K562 (cell line): ENCODE data around the gene RRAD. TPM values are rescaled to one million over a fixed set of nuclear protein-coding genes. Genes with fewer than 3 reads are reported as not detected.
A peak's percentile ranks its signal among the peaks of the same experiment; 100 is the strongest.

ENCODE experiments used
- AFF4 ChIP-seq: sonication (generic); formaldehyde crosslinking; IDR thresholded peaks from 2 replicates; pipeline ENCODE4 v1.8.0; 2023; ENCODE audit warnings: mild to moderate bottlenecking, missing genetic modification reagents
- DIDO1 ChIP-seq: fragments of 450-650 bp; IDR thresholded peaks from 2 replicates; pipeline ENCODE4 v1.6.1; 2016; ENCODE audit warnings: low read depth, missing biosample characterization, missing genetic modification characterization
- ESRRA ChIP-seq: fragments of 450-650 bp; IDR thresholded peaks from 2 replicates; pipeline ENCODE4 v1.6.1; 2014; ENCODE audit warnings: low read depth, mild to moderate bottlenecking, moderate library complexity, borderline replicate concordance
- IRF2 ChIP-seq: sonication (generic); formaldehyde crosslinking; IDR thresholded peaks from 2 replicates; pipeline ENCODE4 v1.8.1; 2022; ENCODE audit warnings: mild to moderate bottlenecking, missing genetic modification reagents
- POLR3A ChIP-seq: IDR thresholded peaks from 2 replicates; pipeline ENCODE4 v1.6.1; 2011; ENCODE audit warnings: borderline replicate concordance, mild to moderate bottlenecking, moderate library complexity; ENCODE audit not compliant: insufficient read length, insufficient read depth; ENCODE audit errors: extremely low read depth
- RERE ChIP-seq: sonication (generic); formaldehyde crosslinking; IDR thresholded peaks from 2 replicates; pipeline ENCODE4 v1.8.0; 2023; ENCODE audit warnings: missing genetic modification reagents, mild to moderate bottlenecking, borderline replicate concordance
- RNF219 ChIP-seq: fragments of 250-450 bp; sonication (Bioruptor Pico); IDR thresholded peaks from 2 replicates; pipeline ENCODE4 v1.5.0; 2022; ENCODE audit warnings: mild to moderate bottlenecking
- SMARCA5 ChIP-seq: fragments of 450-650 bp; IDR thresholded peaks from 2 replicates; pipeline ENCODE4 v1.6.1; 2016
- SOX6 ChIP-seq: fragments of 450-650 bp; IDR thresholded peaks from 2 replicates; pipeline ENCODE4 v1.6.1; 2014; ENCODE audit warnings: mild to moderate bottlenecking
- TEAD2 ChIP-seq: fragments of 450-650 bp; IDR thresholded peaks from 2 replicates; pipeline ENCODE4 v1.6.1; 2016; ENCODE audit warnings: missing genetic modification characterization, control low read depth, missing compliant biosample characterization
- XRCC4 ChIP-seq: IDR thresholded peaks from one replicate; pipeline ENCODE4 v1.6.1; 2011; ENCODE audit not compliant: insufficient read depth, insufficient read length; ENCODE audit errors: extremely low read depth
- ZBTB8A ChIP-seq: fragments of 450-650 bp; IDR thresholded peaks from 2 replicates; pipeline ENCODE4 v1.6.1; 2018; ENCODE audit warnings: mild to moderate bottlenecking, moderate library complexity; ENCODE audit not compliant: partially characterized antibody
- ZNF589 ChIP-seq: fragments of 200-800 bp; sonication (Bioruptor generic); IDR thresholded peaks from 2 replicates; pipeline ENCODE4 v1.6.1; 2016; ENCODE audit warnings: low read depth, missing genetic modification characterization, missing compliant biosample characterization
- ZNF696 ChIP-seq: fragments of 250-450 bp; sonication (Bioruptor Pico); conservative IDR thresholded peaks from 2 replicates; pipeline ENCODE4 v1.4.0; 2020; ENCODE audit warnings: mild to moderate bottlenecking, moderate library complexity
- ZNF707 ChIP-seq: fragments of 250-450 bp; sonication (Bioruptor Pico); conservative IDR thresholded peaks from 2 replicates; pipeline ENCODE4 v1.8.0; 2022; ENCODE audit warnings: inconsistent platforms, mild to moderate bottlenecking, moderate library complexity
- polyA plus RNA-seq, 8 experiments: library from polyadenylated mRNA; depleted of rRNA in 4 of 8; stranded (reverse) in 5 of 8; unstranded in 3 of 8; fragments of >200 nt; fragmentation: Nextera tagmentation in 2 of 8; fragmentation: Illumina TruSeq in 1 of 8; extraction: Ambion mirVana in 2 of 8; extraction: Trizol in 1 of 8; gene quantifications; 2 replicates each; pipeline versions ENCODE4 v1.2.1 to v1.2.3, GENCODE V29; 2011 to 2014; ENCODE audit warnings: inconsistent platforms in 1 of 8, missing spikeins in 1 of 8
- total RNA-seq, 7 experiments: library from RNA; depleted of rRNA in 6 of 7; stranded (reverse); fragments of >200 nt in 6 of 7; fragmentation: Illumina TruSeq in 2 of 7; extraction: Trizol in 2 of 7; gene quantifications; 2 replicates each; pipeline versions ENCODE4 v1.2.1 to v1.2.3, GENCODE V29; 2011 to 2021; ENCODE audit warnings: low replicate concordance in 1 of 7

The RRAD gene
- total and polyA plus RNA-seq, 9 of the 15 experiments (the other 6 are each of a cell fraction or from before 2014, with no cell fraction given): 0.09 to 0.20 (median 0.13) TPM; not detected in 5

GRCh38 chr16:66880288-66881013, 44.9 kb downstream of the RRAD start, which contains the start of gene PDP2 (continued):
- TF ChIP-seq ZNF707 (CRISPR knock-in tag) (no peak), DIDO1 (no peak; the same call in 1 of the 2 replicates), SMARCA5 (no peak), AFF4 (CRISPR knock-in tag) (peak; percentile 41; the same call in 1 of the 2 replicates), SOX6 (peak; percentile 12; the same call in 1 of the 2 replicates), TEAD2 (tag) (no peak), IRF2 (CRISPR knock-in tag) (no peak), ESRRA (peak; percentile 37; the same call in 1 of the 2 replicates), RERE (CRISPR knock-in tag) (no peak), POLR3A (no peak), RNF219 (CRISPR knock-in tag) (no peak), ZBTB8A (no peak), XRCC4 (no peak), ZNF589 (CRISPR knock-in tag) (no peak), ZNF696 (CRISPR knock-in tag) (no peak)
